ENCODE results near the gene SLC6A1. TPM values are rescaled to one million over a fixed set of nuclear protein-coding genes. Genes with fewer than 3 reads are reported as not detected.

SLC6A1 gene
- total and polyA plus RNA-seq, 3 donors from 2014 or later = 13.9 to 14.7 (median 14.4) TPM

DNA sequence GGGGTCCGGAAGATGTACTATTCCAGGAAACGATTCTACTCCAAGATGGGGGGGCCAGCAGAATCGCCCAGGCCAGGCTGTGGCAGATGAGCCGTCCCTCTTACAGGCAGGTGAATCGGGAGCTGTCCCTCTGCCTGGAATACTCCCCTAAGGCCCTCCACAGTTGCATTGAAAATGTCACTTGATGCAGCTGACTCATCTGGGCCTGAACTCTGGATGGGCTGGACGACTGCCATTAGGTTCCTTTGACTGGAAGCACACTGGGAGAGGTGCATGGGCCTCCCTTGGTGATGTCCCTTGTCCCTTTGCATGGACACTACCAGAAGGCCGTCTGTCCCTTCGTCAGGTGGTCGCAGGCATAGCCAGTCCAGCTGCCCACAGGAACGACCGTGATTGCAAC lies 92.1 kb downstream of the SLC6A1 start:
- Histone ChIP-seq H3K36me3 (ENCODE audit: low read depth, missing control alignments) (no peaks in the 10 kb centered on the region), H3K4me3 (no peak overlapping the region), H3K27me3 (no peaks in the 10 kb centered on the region), H3K9me3 (no peaks in the 10 kb centered on the region), H3K4me1 (no peaks in the 10 kb centered on the region), H3K27ac (no peak overlapping the region)
- no peak for DNase-seq
- intact Hi-C loops (cut with DNase I; ENCODE audit: low total_unique reads) = no loop called here
- 86 to 90% methylated on average over 5 to 7 of the region's 11 CpGs for WGBS, 2 donors
- TF ChIP-seq POLR2A (IDR thresholded peaks at IDR 0.05) = no peak
- TF ChIP-seq, protein P1, sequence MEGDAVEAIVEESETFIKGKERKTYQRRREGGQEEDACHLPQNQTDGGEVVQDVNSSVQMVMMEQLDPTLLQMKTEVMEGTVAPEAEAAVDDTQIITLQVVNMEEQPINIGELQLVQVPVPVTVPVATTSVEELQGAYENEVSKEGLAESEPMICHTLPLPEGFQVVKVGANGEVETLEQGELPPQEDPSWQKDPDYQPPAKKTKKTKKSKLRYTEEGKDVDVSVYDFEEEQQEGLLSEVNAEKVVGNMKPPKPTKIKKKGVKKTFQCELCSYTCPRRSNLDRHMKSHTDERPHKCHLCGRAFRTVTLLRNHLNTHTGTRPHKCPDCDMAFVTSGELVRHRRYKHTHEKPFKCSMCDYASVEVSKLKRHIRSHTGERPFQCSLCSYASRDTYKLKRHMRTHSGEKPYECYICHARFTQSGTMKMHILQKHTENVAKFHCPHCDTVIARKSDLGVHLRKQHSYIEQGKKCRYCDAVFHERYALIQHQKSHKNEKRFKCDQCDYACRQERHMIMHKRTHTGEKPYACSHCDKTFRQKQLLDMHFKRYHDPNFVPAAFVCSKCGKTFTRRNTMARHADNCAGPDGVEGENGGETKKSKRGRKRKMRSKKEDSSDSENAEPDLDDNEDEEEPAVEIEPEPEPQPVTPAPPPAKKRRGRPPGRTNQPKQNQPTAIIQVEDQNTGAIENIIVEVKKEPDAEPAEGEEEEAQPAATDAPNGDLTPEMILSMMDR (IDR thresholded peaks at IDR 0.05) = no peak

DNA sequence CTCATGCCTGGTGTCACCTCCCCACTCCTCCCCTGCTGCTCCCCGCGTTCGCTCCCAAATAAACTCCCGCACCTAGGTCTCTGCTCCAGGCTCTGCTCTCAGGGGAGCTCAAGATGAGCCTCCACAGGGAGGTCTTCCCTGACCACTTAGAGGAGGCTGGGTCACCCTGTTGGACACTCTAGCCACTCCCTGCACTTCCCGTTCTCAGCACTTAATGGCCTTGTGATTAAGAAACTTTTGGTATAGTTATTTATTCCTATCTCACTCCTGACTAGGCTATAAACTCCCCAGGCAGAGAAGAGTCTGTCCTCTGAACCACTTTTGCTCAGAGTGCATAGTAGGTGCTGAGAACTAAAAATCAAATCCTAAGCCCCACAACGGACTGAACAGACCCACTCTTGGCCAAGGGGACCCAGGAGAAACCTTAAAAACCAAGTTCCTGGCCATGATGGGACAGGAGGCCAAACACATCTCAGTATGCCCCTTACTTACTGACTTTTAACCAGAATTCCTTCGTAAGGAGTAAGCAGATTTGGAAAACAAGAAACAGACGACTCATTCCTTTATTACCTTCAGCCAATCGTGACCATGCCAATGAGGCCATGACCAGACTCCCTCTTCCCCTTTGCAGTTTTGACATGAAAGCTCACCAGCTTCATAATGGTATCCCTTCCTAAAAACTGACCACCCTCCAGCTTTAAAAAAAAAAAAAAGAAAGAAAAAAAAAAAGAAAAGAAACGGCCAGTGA lies 92.7 kb downstream of the SLC6A1 start:
- H3K9me3 ChIP-seq = no peaks in the 10 kb centered on the region
- WGBS, 2 donors = 79 to 81% methylated on average over 10 of the region's 10 CpGs
- TF ChIP-seq, protein P1 (IDR thresholded peaks at IDR 0.05) = no peak
- no peak for TF ChIP-seq POLR2A (IDR thresholded peaks at IDR 0.05)
- no peak for DNase-seq
- no peaks in the 10 kb centered on the region for H3K4me1 ChIP-seq
- no peak overlapping the region for H3K4me3 ChIP-seq
- no peak overlapping the region for H3K27ac ChIP-seq
- intact Hi-C loops (cut with DNase I; ENCODE audit: low total_unique reads) = no loop called here
- no peaks in the 10 kb centered on the region for H3K27me3 ChIP-seq
- no peaks in the 10 kb centered on the region for H3K36me3 ChIP-seq (ENCODE audit: low read depth, missing control alignments)

DNA sequence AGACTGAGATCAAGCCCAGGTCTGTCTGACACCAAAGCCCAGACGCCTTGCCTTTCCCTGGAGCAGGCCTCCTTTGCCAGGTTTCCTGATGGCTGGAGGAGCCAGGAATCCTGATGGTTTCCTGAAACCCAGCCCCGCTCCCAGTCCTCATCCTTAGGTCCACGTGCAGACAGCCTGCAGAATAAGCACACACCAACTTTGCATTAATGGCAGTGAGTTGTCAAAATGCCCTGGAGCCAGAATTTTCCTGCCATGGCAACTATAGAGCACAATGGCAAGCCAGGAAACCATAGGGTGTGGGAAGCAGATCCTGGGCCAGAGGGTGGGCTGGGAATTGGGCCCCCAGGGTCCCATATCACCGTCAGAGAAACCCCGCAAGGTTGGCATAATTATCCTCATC lies 94.3 kb downstream of the SLC6A1 start:
- no peak overlapping the region for H3K4me3 ChIP-seq
- no peaks in the 10 kb centered on the region for H3K9me3 ChIP-seq
- no peak for DNase-seq
- H3K27ac ChIP-seq = no peak overlapping the region
- H3K27me3 ChIP-seq = no peaks in the 10 kb centered on the region
- 87% methylated on average over 5 of the region's 5 CpGs; no CpG with 5 or more reads in 1 of the 2 donors for WGBS, 2 donors
- no peaks in the 10 kb centered on the region for H3K36me3 ChIP-seq (ENCODE audit: low read depth, missing control alignments)
- H3K4me1 ChIP-seq = no peaks in the 10 kb centered on the region
- TF ChIP-seq, protein P1 (IDR thresholded peaks at IDR 0.05) = no peak
- TF ChIP-seq POLR2A (IDR thresholded peaks at IDR 0.05) = no peak
- intact Hi-C loops (cut with DNase I; ENCODE audit: low total_unique reads) = no loop called here

DNA sequence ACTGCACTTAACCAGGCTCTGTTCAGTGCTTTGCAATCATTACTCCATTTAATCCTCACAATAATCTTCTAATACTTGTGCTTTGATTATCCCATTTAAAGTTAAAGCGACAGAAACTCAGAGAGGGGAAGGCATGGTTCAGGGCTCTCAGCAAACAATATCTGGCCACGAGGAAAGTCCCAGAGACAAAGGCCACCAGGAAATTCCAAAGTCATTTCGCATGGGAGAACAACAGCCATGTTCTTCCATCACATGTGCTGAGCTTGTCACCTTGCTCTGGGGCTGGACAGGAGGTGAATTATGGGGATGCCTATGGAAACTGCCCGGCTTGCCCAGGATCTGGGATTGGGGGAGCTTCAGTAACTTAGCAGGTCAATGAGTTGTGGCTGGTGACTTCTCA lies 95.5 kb downstream of the SLC6A1 start:
- no peaks in the 10 kb centered on the region for H3K36me3 ChIP-seq (ENCODE audit: low read depth, missing control alignments)
- intact Hi-C loops (cut with DNase I; ENCODE audit: low total_unique reads) = no loop called here
- TF ChIP-seq, protein P1 (IDR thresholded peaks at IDR 0.05) = no peak
- no peak for TF ChIP-seq POLR2A (IDR thresholded peaks at IDR 0.05)
- H3K4me3 ChIP-seq = no peak overlapping the region
- H3K27me3 ChIP-seq = no peaks in the 10 kb centered on the region
- no peak overlapping the region for H3K27ac ChIP-seq
- DNase-seq = no peak
- 84 to 88% methylated on average over 3 to 4 of the region's 4 CpGs for WGBS, 2 donors
- H3K9me3 ChIP-seq = no peaks in the 10 kb centered on the region
- H3K4me1 ChIP-seq = no peaks in the 10 kb centered on the region

DNA sequence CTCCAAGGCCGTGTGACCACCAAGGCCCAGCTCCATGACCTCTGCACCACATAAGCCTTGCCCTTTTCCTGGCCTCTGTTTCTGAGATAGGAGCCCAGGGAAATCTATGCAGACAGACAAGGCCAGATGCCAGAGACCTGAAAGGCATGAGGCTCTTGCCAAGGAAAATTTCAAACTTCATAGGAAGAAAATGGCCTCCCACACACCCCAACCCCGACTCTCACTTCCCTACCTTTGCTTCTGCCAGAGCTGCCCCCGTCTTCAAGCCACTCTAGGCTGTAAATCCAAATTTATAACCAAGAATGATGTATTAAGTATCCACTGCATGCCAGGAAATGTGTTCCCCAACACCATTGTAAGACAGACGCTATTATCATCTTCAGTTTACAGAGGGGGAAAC lies 96.3 kb downstream of the SLC6A1 start:
- WGBS, 2 donors = 84 to 85% methylated on average over 4 of the region's 4 CpGs
- Histone ChIP-seq H3K36me3 (ENCODE audit: low read depth, missing control alignments) (no peaks in the 10 kb centered on the region), H3K9me3 (no peaks in the 10 kb centered on the region), H3K4me1 (no peaks in the 10 kb centered on the region), H3K27me3 (no peaks in the 10 kb centered on the region), H3K4me3 (no peak overlapping the region), H3K27ac (no peak overlapping the region)
- TF ChIP-seq POLR2A (IDR thresholded peaks at IDR 0.05) = no peak
- TF ChIP-seq, protein P1 (IDR thresholded peaks at IDR 0.05) = no peak
- intact Hi-C loops (cut with DNase I; ENCODE audit: low total_unique reads) = no loop called here
- DNase-seq = no peak
